Measurements from ENCODE around the gene PAX9.

Gene PAX9

DNA sequence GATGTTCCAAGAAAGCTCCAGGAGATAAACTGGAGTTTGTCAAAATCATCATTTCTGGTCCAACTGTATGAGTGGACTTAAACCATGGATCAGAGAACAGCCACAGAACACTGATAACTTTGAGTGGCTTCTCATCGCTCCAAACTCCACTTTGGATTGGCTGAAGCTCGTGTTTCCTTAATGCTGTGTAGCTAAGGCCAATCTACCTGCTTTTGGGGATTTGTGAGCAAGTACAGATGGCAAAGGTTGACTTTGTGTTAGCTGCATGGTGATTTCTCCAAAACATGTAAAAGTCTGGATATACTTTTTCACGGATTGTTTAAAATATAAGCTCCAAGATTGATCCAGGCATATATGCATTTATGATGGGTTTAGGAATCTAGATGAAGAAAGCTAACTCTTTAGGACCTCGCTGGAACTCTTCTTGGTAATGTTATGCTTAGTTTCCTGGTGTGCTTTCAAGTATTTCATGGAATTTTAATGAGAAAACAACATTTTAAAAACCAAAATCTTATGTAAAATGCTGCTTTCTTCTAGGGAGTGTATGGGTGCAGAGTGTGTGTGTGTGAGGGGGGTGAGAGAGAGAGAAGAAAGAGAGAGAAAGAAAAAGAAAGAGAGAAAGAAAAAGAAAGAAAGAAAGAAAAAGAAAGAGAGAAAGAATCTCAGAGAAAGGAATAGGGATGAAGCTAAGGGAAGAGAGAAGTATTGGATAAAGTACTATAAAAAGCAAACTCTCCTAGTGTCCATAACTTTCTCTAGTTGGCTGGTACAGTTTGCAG lies 11.6 kb upstream of the PAX9 start:
- TF ChIP-seq CTCF (IDR thresholded peaks at IDR 0.05) (no peak), ZFX (IDR thresholded peaks at IDR 0.05; ENCODE audit: borderline replicate concordance) (no peak)
- no peak overlapping the region for H3K27ac ChIP-seq

GRCh38 chr14:36652542-36653201 lies 9.0 kb upstream of the PAX9 start:
- H3K27ac ChIP-seq, result no peak overlapping the region
- TF ChIP-seq CTCF (IDR thresholded peaks at IDR 0.05) (no peak), ZFX (IDR thresholded peaks at IDR 0.05; ENCODE audit: borderline replicate concordance) (no peak)

GRCh38 chr14:36653413-36653812 lies 8.2 kb upstream of the PAX9 start:
- no peak overlapping the region for H3K27ac ChIP-seq
- TF ChIP-seq ZFX (IDR thresholded peaks at IDR 0.05; ENCODE audit: borderline replicate concordance) (no peak), CTCF (IDR thresholded peaks at IDR 0.05) (no peak)

GRCh38 chr14:36653962-36654793 lies 7.5 kb upstream of the PAX9 start:
- TF ChIP-seq ZFX (IDR thresholded peaks at IDR 0.05; ENCODE audit: borderline replicate concordance) (no peak), CTCF (IDR thresholded peaks at IDR 0.05) (no peak)

GRCh38 chr14:36654794-36655381 lies 6.8 kb upstream of the PAX9 start:
- no peak for TF ChIP-seq ZFX (IDR thresholded peaks at IDR 0.05; ENCODE audit: borderline replicate concordance)
- no peak for TF ChIP-seq CTCF (IDR thresholded peaks at IDR 0.05)
- no peak overlapping the region for H3K27ac ChIP-seq

More at GRCh38 chr14:36653962-36654793, 7.5 kb upstream of the PAX9 start:
- H3K27ac ChIP-seq, result no peak overlapping the region

DNA sequence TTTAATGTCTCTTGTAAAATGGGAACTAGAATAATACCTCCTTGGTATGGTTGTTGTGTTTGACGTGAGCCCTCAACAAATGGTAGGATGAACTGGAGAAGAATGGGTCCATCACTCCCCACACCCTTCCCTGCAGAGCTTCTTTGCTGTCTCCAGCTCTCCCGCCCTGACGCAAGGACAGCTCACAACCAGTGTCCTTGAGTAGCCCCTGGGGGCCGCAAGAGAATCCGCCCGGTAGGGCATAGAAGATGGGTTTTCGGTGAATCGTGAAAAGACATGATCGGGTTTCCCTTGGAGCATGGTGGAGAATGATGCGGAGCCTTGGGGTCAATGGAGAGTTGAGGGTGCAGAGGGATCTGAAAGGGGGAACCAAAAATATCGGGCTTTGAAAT lies 6.1 kb upstream of the PAX9 start:
- no peak overlapping the region for H3K27ac ChIP-seq
- TF ChIP-seq CTCF (IDR thresholded peaks at IDR 0.05), result no peak
- TF ChIP-seq ZFX (IDR thresholded peaks at IDR 0.05; ENCODE audit: borderline replicate concordance), result no peak

Measured in 22Rv1 (cell line).